ENCODE results near the gene ROBO1.

DNA sequence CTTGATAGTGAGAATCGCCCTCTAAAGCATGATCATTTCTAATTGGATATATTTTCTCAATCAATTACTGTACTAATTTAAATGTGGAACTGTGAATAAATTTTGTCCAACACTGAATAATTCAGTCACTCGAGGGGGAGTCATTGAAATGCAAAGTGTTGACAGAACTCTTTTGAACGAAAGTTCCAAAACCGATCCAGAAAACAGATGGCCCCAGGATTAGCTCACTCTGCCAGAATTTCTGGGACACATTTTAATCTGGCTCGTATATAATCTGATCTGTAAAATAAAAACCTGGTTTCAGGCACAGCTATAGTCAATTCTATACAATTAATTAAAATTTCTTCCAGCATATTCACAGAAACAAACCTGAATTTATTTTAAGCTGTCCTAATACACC lies 580.4 kb downstream of the ROBO1 start:
- TF ChIP-seq CTCF (IDR thresholded peaks at IDR 0.05; ENCODE audit: insufficient read depth, low read length, poor library complexity, severe bottlenecking): no peak
- TF ChIP-seq EZH2phosphoT487 (conservative IDR thresholded peaks at IDR 0.05; ENCODE audit: low read length): no peak
